Stimulated activated CD8-positive, alpha-beta memory T cell treated with anti-CD3 and anti-CD28 coated beads, Interleukin-7, amount 100 ng/mL, for 1 hour (primary cell): ENCODE results near the gene MRPL16.
"Not testable (repeated sequence)": the region's sequence is repeated elsewhere in the genome, so short reads cannot be mapped to it uniquely, and the experiment has no call there.

ENCODE experiments used
- DNase-seq, 2 donors: peaks; one replicate each; pipeline ENCODE4 v3.0.0-alpha.2; 2020; ENCODE audit warnings: low read depth in 2 of 2

The MRPL16 gene

GRCh38 chr11:59810189-59810910, at the start of gene MRPL16:
TSS of gene MRPL16 (minus strand) at chr11:59810778. CDS start at chr11:59810658, 120 bp downstream.
- DNase-seq: peak; percentile 73 to 83

DNA sequence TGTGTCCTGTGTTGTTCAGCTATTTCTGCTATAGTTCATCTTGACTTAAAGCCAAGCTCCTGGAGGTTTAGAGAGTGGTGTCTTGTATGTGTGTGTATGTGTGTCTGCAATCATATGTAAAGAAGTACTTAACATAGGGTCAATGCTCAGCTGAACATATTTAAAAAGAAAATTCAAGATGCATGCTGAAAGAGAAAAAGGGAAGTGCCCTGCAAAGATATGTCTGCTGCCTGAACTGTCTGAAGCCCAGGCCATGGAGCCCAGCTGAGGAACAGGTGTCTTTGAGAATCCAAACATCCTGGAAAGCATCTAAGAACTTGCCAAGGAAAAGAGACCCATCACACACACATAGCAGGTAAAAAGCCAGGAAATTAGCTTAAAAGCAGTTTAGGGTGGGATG, 49.1 kb upstream of the MRPL16 start:
- DNase-seq: no peak

DNA sequence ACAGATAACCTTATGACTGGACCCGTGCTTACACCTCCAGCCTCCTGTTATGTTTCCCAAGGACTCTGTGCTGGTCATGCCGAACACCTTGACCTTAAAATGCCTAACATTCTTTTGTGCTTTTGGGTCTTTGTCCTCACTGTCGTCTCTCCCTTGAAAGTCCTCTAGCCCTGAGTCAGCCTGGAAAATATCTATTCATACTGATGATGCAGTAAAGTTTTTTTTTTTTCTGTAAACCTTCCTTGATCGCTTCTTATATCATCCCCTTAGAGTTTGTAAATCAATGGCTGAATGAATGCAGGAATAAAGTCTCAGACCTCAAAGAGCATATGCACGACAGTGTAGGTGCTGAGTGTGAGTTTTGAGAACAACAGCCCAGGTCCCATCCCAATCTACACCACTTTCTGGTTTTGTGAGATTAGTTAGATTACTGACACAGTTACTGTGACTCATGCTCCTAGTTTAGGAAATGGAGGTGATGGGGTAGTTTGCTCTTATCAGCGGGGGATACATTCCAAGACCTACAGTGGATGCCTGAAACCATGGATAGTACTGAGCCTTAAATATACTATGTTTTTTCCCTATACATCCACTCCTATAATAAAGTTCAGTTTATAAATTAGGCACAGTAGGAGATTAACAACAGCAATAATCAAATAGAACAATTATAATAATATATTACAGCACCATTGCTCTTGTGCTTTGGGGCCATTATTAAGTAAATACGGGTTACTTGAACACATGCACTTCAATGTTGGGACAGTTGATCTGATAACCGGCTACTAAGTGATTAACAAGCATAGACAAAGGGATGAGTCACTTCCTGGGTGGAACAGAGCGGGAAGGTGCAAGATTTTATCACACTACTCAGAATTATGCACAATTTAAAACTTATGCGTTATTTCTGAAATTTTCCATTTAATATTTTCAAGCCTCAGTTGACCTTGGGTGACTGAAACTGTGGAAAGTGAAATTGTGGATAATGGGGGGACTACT, 47.2 kb upstream of the MRPL16 start:
- DNase-seq: no peak

- no peak for DNase-seq
These were observed 44.3 kb upstream of the MRPL16 start for GRCh38 chr11:59854871-59855270.

GRCh38 chr11:59851416-59851815, 40.8 kb upstream of the MRPL16 start:
- not testable (repeated sequence) for DNase-seq

- DNase-seq: not testable (repeated sequence)
These were observed 39.0 kb upstream of the MRPL16 start for GRCh38 chr11:59849551-59849950.

DNA sequence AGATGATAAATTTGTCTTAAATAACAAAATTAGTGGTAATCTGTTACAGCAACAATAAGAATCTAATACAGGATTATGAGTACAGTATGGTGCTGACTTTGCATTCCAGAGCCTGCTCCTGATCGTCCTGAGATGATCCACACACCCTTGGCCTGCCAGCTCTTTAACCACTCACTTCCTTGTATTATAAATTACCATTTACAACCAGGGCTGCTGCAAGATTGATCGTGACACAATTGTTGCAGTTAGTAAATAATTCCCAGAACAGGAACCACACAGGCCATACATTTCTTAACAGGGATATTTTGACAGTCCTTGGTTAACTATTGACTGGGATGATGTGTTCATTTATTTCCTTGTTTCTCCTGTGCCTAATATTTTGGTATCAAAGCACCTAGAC, 38.6 kb upstream of the MRPL16 start:
- no peak for DNase-seq

DNA sequence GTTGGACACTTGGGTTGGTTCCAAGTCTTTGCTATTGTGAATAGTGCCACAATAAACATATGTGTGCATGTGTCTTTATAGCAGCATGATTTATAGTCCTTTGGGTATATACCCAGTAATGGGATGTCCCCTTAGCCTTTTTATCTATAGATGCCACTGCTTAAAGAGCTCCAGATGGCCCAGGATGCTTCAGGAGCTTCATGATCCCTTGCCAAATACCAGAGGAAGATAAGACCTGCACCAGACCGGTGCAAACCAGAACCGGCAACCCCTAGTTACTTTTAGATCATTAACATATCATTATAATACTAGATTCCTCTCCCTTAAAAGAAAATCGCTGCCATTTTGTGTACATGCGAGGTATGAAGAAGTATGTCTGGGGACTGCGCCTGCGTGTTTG, 37.9 kb upstream of the MRPL16 start:
- DNase-seq: not testable (repeated sequence)

- DNase-seq: no peak
These were observed 37.0 kb upstream of the MRPL16 start for GRCh38 chr11:59847626-59848025.

DNA sequence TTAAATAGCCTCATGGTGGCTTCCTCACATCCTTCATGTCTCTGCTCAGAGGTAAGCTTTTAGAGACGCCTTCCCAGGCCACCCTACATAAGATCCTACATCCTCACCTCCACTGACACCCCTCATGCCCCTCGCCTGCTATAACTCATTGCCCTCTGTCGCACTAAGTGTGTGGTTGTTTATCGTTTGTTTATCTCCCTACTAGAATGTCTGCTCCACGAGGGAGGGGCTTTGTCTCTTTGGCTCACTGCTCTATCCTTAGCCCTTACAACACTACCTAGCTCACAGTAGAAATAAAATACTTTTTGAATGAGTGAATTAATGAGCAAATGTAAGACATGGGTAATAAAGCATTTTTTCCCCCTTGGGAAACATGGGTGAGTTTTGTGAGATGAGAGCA, 36.0 kb upstream of the MRPL16 start:
- no peak for DNase-seq

DNA sequence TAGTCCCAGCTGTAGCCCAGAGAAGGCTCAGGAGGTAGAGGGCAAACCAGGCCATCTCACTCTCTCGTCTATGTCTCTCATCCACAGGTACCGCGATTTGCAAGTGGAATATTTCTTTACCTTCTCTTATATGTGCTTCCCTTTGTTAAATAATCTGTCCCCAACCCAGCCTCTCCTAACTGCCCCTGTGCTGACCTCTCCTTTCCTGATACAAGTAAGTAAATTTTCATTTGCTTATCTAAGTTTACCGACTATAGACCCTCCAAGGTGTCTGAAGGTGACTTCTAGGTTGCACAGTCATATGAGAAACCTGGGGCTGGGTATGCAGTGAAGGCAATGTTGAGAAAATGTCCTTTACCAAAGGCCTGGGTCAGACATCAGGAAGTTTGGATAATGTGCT, 34.8 kb upstream of the MRPL16 start, which contains the start of gene CBLIF:
Gene CBLIF (minus strand): TSS at position 101 of the 400 bp plus-strand sequence. CDS start 46 bp downstream, at position 55.
- DNase-seq: no peak

- DNase-seq: no peak
These were observed 31.7 kb upstream of the MRPL16 start for GRCh38 chr11:59842316-59842715.

- DNase-seq: no peak
These were observed 30.9 kb upstream of the MRPL16 start for GRCh38 chr11:59841514-59841913.

GRCh38 chr11:59839615-59840014, 29.0 kb upstream of the MRPL16 start:
- no peak for DNase-seq

GRCh38 chr11:59833602-59834001, 23.0 kb upstream of the MRPL16 start:
- DNase-seq: no peak

DNA sequence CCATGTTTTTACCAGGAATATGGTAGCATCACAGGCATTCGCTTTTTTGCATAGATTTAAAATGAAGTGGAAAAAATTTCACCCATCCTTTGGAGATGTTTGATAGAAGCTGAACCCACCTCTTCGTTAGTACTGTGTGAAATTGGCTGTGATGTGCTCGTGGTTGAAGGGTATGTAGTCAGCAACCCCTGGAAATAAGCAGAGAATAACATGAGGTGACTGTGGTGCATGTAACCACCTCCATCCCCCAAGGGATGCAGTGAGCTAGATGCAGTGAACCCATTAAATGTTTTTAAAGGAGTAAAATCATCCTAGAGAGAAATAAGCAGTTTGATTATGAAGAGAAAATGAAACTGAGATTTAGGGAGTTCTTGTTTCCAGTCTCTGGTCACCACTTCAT, 18.8 kb upstream of the MRPL16 start:
- DNase-seq: no peak

DNA sequence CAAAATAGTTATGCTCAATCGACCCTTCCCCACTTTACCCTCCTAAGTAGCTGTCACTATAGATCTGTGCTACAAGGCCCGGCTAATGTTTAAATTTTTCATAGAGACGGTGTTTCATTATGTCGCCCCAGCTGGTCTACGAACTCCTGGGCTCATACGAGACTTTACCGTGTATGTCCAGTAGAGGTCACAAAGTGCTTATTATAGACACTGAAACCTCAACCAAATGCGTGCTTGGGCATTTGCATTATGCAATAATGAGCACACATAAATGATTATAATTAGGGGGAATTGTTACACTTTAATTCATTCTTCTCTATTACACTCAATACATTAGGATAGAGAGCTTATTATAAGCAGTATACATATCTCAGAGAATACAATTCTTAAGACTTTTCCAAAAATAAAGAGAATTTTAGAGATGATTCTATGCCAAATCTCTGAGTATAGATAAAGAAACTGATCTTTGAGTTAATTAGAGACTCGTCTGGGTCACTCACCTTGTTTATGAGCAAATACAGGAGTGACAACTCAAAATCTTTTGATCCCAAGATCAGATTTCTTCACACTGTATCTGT, 12.5 kb upstream of the MRPL16 start:
- no peak for DNase-seq

DNA sequence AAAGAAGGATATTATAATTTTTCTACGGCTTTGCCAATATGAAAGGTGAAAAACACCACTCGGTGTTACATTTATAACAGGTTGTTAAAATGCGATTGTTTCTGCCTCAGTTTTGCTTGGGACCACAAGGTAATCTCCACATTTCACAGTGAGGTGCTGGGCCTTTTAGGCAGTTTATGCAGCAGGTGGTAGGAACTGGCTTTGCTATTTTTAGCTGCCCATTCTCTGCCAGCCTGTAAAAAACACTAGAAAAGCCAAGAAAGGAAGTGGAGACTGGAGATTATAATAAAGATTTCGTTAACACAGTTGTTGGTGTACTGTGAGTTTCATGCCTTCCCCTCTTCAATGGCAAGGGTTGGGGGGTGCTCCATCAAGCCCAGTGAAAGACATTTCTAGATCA, 8.0 kb upstream of the MRPL16 start:
- no peak for DNase-seq

DNA sequence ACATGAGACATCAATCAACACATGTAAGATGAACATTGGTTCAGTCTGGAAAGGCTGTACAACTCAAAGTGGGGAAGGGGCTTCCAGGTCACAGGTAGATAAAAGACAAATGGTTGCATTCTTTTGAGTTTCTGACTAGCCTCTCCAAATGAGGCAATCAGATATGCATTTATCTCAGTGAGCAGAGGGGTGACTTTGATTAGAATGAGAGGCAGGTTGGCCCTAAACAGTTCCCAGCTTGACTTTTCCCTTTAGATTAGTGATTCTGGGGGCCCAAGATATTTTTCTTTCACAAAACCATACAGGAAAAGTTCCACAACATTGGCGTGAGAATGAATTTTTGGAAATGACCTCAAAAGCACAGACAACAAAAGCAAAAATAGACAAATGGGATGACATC, 5.9 kb upstream of the MRPL16 start:
- not testable (repeated sequence) for DNase-seq

- no peak for DNase-seq
These were observed 5.2 kb upstream of the MRPL16 start for GRCh38 chr11:59815754-59816153.

DNA sequence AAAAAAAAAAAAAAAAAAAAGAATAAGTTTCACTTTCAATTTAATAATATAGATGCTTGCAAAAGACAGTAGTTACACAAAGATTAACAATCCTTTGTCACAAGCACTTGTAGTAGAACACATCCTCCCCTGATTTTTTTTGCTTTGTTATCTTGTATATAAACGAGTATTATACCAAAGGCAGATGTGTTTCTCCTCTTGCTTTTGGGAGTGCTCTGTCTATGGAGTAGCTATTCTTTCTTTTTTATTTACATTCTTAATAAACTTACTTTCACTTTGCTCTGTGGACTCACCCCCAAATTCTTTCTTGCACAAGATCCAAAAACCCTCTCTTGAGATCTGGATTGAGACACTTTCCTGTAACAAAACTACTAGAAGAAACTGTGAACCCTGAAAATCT, 3.4 kb upstream of the MRPL16 start:
- DNase-seq: no peak

- DNase-seq: no peak
These were observed 2.8 kb upstream of the MRPL16 start for GRCh38 chr11:59813364-59813763.
